ENCODE data around the gene AKAP4.

The AKAP4 gene, protein sequence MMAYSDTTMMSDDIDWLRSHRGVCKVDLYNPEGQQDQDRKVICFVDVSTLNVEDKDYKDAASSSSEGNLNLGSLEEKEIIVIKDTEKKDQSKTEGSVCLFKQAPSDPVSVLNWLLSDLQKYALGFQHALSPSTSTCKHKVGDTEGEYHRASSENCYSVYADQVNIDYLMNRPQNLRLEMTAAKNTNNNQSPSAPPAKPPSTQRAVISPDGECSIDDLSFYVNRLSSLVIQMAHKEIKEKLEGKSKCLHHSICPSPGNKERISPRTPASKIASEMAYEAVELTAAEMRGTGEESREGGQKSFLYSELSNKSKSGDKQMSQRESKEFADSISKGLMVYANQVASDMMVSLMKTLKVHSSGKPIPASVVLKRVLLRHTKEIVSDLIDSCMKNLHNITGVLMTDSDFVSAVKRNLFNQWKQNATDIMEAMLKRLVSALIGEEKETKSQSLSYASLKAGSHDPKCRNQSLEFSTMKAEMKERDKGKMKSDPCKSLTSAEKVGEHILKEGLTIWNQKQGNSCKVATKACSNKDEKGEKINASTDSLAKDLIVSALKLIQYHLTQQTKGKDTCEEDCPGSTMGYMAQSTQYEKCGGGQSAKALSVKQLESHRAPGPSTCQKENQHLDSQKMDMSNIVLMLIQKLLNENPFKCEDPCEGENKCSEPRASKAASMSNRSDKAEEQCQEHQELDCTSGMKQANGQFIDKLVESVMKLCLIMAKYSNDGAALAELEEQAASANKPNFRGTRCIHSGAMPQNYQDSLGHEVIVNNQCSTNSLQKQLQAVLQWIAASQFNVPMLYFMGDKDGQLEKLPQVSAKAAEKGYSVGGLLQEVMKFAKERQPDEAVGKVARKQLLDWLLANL
- 0 reads per million in 4 experiments for total RNA-seq

DNA sequence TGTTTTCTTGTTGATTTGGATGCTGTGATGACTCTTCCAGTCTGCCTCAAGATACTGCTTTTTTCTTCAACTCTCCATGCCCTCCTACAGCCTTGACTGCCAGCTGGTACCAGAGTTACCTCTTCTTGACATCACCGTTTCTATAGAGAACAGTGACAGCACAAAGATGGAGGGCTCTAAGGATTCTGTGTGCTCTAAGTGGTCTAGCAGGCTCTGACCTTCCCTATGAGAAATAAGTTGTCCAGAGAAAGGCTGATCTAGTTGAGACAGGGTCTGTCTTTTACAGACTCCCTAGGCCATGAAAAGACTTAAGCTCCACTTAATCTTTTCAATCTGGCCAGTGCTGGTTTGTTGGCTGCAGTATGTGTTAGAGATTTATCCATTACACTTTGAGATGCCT, at the start of gene AKAP4:
Gene AKAP4 (minus strand): TSS at position 101 of the 400 bp plus-strand sequence. CDS start 118 bp downstream, outside the sequence.
- DNase-seq, result no peak

DNA sequence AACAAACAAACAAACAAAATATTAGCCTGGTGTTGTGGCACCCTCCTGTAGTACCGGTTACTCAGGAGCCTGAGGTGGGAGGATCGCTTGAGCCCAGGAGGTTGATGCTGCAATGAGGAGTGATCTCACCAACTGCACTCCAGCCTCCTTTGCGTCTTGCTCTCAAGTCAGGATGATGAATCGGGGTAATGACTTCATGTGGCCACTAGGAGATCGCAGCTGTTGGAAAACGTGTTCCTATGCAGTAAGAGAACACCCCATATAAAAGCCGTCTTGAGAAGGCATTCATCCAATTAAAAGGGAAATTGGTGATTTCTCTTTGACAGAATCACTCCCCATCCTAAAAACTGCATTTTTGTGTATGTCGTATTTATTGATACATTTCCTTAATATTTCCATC, 10.7 kb upstream of the AKAP4 start:
- DNase-seq, result no peak

DNA sequence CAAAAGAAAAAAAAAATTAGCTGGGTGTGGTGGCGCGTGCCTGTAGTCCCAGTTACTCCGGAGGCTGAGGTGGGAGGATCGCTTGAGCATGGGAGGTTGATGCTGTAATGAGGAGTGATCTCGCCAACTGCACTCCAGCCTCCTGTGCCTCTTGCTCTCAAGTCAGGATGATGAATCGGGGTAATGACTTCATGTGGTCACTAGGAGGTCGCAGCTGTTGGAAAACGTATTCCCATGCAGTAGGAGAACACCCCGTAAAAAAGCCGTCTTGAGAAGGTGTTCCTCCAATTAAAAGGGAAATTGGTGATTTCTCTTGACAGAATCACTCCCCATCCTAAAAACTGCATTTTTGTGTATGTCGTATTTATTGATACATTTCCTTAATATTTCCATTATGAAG, 5.9 kb upstream of the AKAP4 start:
- DNase-seq, result no peak

DNA sequence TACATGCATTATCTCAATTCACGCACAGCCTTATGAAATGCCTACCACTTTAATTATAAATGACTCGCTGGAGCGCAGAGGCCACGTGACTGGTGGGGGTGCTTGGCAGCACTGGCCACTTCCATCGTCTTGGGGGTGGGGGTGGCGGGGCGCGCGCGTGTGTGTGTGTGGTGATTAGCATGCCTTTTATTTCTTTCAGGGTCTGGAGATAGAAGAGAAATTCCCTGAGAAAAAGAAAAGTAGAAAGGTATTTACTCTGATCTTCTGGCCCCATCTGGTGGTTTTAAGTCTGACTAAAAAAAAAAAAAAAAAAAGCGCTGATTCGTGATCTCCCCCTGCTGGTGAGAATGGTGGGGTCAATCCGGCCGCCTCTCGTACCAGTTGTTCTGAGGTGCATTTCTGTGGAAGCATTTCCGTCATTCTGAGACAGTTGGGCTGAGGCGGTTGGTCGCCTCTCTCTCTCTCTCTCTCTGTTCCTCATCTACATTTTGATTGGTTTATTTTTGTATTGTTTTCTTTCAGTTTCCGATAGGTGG, 3.6 kb upstream of the AKAP4 start, which contains the start of gene CCNB3:
Gene CCNB3 (plus strand): TSS at position 402 of the 536 bp plus-strand sequence. CDS start 80,399 bp downstream, outside the sequence.
- peak; percentile 45 for DNase-seq

DNA sequence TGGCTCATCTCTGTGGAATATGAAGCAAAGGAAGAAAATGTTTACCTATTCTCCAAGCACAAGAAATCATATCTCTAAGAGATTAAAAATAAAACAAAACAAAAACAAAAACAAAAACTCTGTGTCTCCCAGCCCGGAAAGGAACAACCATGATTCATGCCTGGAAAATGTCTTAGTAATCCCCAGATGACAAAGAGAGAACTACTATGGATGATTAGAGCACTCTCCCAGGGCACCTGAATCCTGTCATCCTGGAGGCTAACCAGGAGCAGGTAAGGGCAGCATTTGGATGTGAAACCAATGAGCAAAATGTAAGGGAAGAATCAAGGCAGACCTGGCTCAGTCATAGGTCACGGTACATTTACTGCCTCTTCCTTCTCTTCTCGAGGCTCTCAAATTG, 1.7 kb upstream of the AKAP4 start:
- DNase-seq, result no peak

DNA sequence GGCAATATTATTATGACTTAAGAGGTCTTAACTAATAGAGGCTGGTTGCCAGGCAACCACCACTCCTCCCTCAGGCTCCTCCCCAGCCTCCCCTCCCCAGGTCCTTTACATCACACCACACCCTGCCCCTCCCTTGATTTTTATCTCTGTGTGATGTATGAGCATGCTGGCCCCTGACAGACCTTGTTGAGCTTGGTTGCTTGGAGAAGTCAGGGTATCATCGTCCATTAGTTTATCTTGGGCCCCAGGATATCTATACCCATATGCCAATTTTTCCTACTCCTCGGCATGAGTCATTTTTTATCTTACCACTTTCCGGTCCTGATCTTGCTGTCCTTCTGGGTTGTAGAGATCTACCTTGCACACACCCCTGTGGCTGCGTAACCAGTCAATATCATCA, 2.5 kb downstream of the AKAP4 start:
- no peak for DNase-seq

DNA sequence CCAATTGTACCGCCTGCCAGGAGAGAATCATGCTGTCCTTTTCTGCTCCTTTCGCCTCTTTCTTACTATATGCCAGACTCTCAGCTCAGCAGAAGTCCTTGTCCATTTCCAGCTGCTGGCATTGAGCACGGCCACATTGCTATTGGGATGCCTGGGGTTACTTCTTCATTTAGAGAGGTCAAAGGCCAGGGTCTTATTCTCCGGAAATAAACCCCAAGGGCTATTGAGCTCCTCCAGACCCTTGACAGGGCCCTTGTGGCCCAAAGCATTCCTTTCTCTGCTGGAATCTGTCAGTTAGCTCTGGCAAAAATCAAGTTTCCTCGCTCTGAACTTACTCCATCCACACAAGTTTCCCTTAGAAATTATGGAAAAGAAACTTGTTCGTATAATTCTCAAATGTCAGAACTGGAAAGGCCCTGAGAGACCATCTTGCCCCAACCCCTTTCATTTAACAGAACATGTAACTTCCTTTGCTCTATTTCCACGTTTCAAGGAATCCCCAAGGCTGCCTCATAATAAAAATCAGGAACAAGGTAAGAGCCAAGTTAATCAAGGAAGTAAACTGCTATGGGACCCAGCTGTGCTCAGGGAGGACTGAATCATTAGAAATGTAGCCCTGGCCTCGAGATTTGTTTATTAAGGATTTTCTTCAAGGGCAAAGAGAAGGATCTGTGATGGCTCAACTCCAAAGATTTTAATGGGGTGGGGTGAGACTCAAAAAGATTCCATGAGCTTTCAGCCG, 11.8 kb downstream of the AKAP4 start:
- DNase-seq, result no peak

DNA sequence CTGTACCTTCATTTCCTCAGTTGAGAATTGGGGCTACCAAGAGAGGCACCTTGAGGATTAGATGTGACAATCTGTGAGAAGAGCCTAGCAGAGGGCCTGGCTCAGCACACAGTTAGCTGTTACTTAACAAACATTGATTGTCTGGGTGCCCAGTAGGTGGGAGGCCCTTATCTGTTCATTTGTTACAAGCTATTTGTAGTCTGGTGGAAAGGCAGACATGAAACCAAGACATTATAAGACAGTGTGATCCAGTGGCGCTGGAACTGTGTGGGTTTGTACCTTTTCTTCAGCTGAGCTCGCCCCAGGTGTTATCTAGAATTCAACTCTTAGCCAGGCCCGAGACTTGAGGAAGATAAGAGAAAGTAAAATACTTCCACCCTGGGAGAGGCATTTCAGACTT, 16.9 kb downstream of the AKAP4 start:
- DNase-seq, result no peak

DNA sequence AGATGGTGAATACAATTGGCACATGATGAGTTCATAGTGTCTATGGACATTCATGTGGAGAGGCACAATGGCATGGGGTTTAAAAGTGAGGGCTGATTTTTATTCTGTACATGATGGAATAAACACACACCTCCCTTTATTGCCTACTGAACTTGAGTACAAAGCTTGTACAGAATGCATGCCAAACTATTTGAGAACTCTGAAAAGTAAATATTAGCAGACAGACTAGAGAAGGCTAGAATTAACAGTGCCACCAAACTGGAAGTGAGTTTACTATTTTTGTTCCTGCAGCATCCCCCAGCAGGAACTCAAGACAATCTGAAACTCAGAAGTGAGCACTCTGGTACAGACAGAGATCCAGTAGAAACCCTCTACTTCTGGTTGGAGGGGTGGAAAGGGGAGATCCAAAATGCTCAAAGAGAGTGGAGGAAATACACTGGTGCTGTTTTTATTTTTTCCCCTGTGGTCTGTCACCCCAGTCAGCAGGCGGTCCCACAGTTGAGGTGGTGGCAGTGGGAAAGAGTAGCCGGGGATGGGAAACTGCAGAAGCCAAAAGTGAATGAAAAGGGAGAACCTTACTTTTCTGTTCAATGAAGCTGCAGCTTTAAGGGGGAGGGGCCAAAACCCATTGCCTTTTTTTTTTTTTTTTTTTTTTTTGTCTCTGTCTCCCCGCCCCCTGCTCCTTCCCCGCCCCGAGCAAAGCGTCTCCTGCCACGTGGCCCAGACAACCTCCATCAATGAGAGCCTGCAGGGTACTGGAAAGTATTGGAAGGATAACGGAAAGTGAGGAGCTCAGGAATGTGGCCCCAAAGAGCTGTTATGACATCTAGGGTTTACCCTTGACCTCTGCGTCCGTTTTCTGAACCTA, 20.5 kb downstream of the AKAP4 start:
- no peak for DNase-seq

DNA sequence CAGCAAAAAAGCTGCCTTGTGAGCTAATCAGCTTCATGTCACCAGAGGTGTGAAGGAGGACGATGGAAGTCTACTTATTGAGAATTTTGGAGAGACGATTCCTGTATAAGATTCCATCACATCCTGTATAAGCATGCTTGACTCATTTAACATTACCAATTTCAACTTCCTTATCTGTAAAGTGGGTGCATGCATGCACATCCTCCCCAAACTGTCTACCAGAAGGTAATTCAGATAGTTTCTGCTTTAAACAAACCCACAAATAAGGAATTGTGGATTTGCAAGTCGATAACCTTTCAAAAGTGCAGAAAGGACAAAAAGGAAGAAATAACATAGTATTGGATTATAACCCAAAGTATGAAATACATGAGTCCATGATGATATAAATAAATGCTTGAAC, 31.1 kb downstream of the AKAP4 start:
- DNase-seq, result no peak

DNA sequence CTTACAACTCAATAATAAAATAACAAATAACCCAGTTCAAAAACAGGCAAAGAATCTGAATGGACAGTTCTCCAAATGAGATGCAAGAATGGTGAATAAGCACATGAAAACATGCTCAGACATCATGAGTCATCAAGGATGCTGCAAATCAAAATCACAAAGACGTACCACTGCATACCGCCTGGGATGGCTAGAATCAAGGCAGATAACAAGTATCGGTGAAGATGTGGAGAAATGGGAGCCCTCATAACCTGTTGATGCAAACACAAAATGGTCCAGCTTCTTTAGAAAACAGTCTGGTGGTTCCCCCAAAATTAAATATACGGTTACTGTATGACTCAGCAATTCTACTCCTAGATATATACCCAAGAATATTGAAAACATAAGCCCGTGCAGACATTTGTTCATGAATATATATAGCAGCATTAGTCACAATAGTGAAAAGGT, 32.5 kb downstream of the AKAP4 start:
- DNase-seq, result no peak

DNA sequence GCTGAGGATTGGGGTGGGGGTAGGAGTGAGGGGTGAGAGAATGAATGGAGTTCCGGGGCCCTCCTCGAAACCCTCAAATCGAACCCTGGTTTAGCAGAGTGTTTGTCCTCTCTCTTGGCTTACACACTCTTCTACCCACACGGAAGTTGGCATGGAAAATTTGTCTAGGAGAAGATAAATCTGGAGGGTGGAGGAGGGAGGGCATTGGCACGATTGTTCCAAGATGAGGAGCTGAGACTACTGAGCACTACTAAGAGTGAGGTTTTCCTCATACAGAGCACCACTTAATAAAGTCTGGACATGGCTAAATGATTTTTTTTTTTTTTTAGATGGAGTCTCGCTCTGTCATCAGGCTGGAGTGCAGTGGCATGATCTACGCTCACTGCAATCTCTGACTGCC, 33.4 kb downstream of the AKAP4 start:
- DNase-seq, result no peak

DNA sequence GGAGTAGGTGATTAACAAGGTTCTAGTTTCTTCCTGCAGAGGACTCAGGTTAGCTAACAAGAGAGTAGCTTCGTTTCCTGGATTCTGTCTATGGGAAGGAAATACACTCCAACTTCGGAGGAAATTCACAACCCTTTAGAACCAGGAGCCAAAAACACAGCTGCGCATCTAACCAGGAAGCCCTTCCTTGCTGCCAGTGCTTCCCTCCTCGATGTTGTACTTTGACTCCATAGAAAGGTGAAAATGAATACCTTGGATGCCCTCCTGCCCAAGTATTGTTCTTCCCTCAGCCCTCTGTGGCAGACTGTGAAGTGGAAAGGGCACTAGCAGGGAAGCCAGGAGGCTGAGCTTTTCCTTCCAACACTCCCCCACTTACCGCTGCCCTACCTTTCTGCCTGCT, 35.1 kb downstream of the AKAP4 start:
- DNase-seq, result no peak

DNA sequence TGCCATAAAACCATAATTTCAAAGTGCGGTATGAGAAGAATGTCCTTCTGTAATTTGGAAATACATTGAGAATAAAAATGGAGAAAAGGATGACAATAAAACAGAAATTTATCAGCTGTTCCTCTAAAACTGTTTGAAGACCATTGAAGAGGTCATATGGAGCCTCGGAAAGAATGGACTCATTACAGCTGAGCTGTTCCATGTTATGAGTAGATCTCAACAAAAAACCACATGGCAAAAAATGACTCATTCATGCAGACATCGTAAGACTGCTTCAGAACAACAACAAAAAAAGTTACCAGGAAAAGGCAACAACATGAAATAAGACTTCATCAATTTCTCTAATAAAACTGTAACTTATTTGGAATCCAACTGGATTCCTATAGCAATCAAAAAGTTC, 39.7 kb downstream of the AKAP4 start:
- no peak for DNase-seq

DNA sequence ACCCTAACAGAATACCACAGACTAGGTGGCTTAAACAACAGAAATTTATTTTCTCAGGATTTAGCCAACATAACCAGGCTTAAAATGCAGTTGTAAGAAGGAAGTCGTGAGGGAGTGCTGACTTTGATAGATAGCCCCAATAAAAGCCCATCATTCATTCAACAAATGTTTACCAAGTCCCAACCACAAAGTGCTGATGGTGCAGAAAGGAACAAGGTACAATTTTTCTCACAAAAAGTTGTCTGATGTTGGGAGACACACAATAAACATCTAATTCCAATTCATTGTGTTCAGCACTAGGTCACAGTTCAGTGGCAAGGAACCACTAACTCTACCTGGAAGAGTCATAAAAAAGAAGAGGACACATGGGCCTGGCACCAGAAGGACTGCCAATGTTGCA, 42.2 kb downstream of the AKAP4 start:
- no peak for DNase-seq

DNA sequence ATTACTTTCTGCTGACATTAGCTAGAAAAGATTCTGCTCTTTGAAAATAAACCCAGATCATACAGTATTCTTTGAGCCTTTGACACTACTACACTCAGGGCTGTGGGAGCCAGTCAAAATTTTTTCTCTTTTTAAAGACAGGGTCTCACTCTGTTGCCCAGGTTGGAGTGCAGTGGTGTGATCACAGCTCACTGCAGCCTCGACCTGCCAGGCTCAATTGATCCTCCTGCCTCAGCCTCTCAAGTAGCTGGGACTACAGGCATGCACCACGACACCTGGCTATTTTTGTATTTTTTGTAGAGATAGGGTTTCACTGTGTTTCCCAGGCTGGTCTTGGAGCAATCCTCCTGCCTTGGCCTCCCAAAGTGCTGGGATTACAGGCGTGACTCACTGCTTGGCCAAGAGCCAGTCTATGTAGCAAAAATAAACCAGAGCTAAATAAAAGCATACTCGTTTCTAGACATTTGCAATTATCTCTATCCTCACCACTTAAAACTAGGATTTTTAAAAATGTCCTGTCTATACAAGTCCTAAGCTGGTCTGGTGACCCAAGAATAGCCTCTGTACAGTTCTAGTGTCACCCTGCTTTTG, 43.2 kb downstream of the AKAP4 start:
- DNase-seq, result no peak

DNA sequence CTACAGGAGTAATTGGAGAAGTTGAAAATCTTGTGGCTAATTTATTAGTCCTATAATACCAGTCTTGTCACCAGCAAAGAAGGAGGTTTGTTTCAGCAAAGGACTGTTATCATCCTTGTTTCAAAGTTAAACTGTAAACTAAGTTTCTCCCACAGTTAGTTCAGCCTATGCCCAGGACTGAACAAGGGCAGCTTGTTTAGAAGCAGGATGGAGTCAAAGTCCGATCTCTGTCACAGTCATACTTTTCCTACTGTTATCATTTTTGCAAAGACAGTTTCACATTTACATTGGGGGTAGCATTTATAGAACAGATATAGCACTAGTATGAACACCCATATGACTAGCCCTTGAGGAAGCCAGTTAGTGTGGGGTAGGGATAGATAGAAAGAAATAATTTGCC, 46.4 kb downstream of the AKAP4 start:
- no peak for DNase-seq

DNA sequence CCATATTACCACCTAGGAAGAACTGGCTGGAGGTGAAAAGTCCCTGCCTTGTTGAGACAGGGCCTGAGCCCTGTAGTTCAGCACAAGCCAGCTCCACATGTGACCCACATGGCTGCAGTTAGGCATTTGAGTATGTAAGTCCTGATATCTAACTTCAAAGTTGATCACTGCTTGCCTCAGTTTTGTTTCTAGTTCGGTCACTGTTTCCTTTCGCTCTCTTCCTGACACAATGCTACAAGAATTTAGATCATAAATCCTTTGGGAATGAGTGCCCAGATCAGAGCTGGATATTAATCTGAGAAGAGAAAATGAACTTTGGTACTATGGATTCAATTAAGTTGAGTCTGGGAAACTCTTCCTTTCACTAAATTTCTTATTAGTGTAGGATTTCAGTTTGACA, 48.4 kb downstream of the AKAP4 start:
- no peak for DNase-seq

DNA sequence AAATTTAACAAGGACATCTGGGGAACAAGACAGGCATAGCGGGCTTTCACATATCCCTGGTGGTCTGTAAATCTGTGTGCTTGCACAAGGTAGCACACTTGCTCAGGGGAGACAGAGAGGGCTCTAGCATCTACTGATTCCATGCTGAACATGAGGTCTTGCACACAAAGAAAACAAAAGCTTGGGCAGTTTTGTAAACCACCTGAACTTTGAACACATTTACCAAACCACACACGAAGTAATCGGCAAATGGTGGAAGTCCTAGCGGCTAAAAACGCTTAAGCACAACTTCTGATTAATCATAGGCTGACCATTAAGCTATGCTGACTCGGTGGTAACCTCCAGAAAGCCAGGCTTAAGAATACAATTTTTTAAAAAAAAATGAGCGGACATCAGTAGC, 52.8 kb downstream of the AKAP4 start:
- no peak for DNase-seq

Measured in effector CD8-positive, alpha-beta T cell (primary cell).